Heart left ventricle (tissue), 13 donors: ENCODE data around the gene VIM.

Source experiments
- POLR2A ChIP-seq, 2 donors: fragments of 450-650 bp; IDR thresholded peaks; one replicate each; pipeline ENCODE4 v1.6.1; 2017; ENCODE audit warnings: antibody characterized with exemption in 2 of 2, mild to moderate bottlenecking in 2 of 2, moderate library complexity in 2 of 2
- TF ChIP-seq, protein P1 (sequence below), 12 donors: fragments of 200-600 bp; sonication (generic) in 4 of 12; IDR thresholded peaks; one replicate each; pipeline versions ENCODE4 v1.5.0 to v1.8.0; 2018 to 2022; ENCODE audit warnings: antibody characterized with exemption in 12 of 12, mild to moderate bottlenecking in 5 of 12
- donor health status: ischemic (EF 13 %, LVEDD 7.1; RV severe dilation, severe dysfunction).
- donor health status: DM: no; HTN: yes; CAD: no.
- donor health status: DM: no; HTN: no; CAD: no.
- donor health status: ischemic (EF 25% LVEDD 6.9; RV normal size, moderate dysfunction).
- donor health status: ischemic (EF 25% LVEDD 5.7; RV mildly dilated, moderate dysfunction).
- donor health status: ischemic (EF 35%, LVEDD 5.7; RV mildly dilated, moderate dysfunction).
- donor health status: nonischemic (EF 11% LVEDD 7.7; RV severe dilation, severe dysfunction).
- donor health status: DM: yes; HTN: yes; CAD: no.
- donor health status: PGD.
- donor health status: ischemic (EF 29% LVEDD 5.4; RV normal size, mild dysfunction).
- donor health status: nonischemic (EF 23%, LVEDD 6.1; RV moderate dilation, normal function).

DNA sequence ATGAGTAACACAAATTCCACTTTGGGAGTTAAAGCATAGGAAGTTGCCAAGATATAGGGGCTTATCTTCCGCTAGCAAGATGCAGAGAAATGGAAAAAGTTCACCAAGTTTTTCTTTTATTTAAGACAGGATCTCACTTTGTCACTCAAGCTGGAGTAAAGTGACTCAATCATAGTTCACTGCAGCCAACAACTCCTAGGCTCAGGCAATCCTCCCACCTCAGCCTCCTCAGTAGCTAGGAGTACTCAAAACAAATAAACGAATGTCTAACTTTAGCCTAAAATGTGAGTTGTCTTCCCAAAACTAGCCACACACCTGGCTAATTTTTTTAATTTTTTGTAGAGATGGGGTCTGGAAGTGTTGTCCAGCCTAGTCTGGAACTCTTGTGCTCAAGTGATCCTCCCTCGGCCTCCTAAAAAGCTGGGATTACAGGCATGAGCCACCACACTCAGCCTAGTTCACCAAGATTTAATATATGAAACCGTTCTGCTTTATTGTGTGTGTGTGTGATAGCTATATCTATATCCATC, 9.9 kb downstream of the VIM start:
- TF ChIP-seq, protein P1, sequence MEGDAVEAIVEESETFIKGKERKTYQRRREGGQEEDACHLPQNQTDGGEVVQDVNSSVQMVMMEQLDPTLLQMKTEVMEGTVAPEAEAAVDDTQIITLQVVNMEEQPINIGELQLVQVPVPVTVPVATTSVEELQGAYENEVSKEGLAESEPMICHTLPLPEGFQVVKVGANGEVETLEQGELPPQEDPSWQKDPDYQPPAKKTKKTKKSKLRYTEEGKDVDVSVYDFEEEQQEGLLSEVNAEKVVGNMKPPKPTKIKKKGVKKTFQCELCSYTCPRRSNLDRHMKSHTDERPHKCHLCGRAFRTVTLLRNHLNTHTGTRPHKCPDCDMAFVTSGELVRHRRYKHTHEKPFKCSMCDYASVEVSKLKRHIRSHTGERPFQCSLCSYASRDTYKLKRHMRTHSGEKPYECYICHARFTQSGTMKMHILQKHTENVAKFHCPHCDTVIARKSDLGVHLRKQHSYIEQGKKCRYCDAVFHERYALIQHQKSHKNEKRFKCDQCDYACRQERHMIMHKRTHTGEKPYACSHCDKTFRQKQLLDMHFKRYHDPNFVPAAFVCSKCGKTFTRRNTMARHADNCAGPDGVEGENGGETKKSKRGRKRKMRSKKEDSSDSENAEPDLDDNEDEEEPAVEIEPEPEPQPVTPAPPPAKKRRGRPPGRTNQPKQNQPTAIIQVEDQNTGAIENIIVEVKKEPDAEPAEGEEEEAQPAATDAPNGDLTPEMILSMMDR (IDR thresholded peaks at IDR 0.05) = no peak
- TF ChIP-seq POLR2A (IDR thresholded peaks at IDR 0.05) = no peak
